Measurements from ENCODE around the gene OR5AK2.
"Not testable (repeated sequence)": the region's sequence is repeated elsewhere in the genome, so short reads cannot be mapped to it uniquely, and the experiment has no call there.

The OR5AK2 gene, protein sequence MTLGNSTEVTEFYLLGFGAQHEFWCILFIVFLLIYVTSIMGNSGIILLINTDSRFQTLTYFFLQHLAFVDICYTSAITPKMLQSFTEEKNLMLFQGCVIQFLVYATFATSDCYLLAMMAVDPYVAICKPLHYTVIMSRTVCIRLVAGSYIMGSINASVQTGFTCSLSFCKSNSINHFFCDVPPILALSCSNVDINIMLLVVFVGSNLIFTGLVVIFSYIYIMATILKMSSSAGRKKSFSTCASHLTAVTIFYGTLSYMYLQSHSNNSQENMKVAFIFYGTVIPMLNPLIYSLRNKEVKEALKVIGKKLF
- 0 reads per million in 2 donors for total RNA-seq

DNA sequence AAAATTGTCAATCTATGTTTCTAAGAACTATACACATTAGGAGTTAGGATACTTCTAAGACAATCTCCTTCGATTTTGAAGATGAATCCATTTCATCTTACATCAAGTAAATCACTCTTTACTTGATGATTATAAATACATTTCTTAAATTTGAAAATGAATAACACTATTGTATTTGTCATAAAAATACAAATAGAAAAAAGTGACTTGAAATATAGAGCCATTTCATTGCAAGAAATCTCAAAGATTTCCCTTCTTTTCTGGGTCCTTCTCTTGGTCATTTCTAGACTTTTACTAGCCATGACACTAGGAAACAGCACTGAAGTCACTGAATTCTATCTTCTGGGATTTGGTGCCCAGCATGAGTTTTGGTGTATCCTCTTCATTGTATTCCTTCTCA is at the start of gene OR5AK2:
OR5AK2 (plus strand) TSS at position 301 of the 400 bp plus-strand sequence; CDS start at position 301, 0 bp downstream.
- no peak for DNase-seq

- not testable (repeated sequence) for DNase-seq
Measured at GRCh38 chr11:56945526-56945925, 43.2 kb upstream of the OR5AK2 start.

DNA sequence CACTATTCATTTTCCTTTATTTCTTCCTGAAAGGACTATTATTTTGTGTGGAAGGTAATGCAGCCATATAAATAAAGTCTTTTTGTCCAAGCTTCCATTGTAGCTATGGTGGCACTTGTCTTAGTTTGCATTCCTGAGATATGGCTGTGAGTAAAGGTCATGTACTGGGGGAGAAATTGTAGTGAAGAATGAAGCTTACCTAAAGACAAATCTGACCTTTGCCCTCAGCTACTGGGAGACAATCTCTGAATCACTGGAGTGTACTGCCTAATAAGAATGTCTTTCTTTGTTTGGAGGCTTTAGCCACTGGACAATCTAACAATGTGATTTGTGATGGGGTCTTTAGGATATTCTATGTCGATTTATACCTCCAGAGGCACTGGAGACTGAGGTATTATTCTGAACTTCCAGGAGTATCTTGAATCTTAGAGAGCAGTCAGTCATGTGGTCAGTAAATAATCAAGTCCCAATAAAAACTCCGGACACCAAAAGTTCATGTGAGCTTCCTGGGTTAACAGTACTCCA is 39.7 kb upstream of the OR5AK2 start:
- no peak for DNase-seq

DNA sequence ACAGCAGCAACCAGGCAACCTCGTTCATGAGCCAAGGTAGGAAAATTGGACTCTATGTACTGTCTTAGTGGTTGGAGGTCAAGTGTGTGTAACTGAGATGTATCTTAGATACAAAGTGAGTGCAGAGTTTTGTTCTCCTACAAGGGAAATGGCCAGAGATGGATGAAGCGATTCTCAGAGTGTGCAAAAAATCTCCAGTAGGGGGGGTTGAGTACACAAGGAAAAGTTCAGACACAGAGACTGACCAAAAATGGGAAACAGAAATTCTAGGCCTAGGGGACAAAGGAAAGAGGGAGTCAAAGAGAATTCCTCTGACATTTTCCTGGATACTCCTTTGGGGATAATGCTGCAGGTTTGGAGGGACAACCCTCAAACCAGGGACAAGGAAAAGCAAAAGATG is 38.2 kb upstream of the OR5AK2 start:
- DNase-seq, result no peak

DNA sequence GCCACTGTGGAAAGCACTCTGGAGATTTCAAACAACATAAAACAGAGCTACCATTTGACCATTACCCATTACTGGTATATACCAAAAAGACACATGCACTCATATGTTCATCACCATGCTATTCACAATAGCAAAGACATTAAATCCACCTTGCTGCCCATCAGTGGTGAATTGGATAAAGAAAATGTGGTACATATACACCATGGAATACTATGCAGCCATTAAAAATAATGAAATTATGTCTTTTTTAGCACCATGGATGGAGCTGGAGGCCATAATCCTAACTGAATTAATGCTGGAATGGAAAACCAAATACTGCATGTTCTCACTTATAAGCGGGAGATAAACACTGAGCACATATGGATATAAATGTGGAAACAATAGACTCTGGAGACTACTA is 34.8 kb upstream of the OR5AK2 start:
- DNase-seq, result not testable (repeated sequence)

- no peak for DNase-seq
Measured at GRCh38 chr11:56961609-56962008, 27.1 kb upstream of the OR5AK2 start.

DNA sequence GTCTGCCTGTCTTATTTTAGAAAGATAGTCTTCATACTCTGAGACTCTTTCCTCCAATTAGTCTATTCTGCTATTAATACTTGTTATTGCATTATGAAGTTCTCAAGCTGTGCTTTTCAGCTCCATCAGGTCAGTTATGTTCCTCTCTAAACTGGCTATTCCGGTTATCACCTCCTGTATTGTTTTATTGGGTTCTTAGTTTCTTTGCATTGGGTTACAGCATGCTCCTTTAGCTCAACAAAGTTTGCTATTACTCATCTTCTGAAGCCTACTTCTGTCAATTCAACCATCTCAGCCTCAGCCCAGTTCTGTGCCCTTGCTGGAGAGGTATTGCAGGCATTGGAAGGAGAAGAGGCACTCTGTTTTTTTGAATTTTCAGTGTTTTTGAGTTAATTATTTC is 21.0 kb upstream of the OR5AK2 start:
- no peak for DNase-seq

DNA sequence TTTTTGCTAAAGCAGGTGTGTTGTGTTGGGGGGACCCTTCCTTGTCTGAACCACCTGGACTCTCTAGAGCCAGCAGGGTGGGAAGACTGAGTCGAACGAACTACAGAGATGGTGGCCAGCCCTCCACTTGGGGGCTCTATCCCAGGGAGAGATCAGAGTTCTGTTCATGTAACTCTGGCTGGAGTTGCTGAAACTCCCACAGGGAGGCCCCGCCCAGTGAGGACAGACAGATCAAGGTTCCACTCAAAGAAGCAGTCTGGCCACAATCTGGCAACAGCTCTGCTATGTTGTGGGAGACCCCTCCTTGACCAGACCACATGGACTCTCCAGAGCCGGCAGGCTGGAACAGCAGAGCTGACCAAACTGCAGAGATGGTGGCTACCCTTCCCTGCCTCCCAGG is 20.2 kb upstream of the OR5AK2 start:
- no peak for DNase-seq

DNA sequence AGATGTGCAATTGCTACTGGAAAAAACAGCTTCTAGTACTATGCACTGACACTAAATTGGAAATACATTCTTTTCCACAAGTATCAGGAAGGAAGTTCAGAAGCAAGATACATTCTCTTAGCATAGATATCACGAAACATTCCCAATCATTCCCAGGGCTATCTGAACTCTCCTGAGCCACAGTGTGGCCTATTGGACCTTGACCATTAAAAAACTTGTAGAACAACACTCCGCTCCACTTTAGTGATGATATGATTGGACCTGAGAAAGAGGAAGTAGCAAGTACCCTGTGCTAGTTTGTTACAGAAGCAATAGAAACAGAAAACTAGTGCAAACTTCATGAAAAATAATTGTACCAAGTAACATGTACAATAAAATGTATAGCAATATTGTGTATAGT is 11.4 kb upstream of the OR5AK2 start:
- DNase-seq, result no peak

DNA sequence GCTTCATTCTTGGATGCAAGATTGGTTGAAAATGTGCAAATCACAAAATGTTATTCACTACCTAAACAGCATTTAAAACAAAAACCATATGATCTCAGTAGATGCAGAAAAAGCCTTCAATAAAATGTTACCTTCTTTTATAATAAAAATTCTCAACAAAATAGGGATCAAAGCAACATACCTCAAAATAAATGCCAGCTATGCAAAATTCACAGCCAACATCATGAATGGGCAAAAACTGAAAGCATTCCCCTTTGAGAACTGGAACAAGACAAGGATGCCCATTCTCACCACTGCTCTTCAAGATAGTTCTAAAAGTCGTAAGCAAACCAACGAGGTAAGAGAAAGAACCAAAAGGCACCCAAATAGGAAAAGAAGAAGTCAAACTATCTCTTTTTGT is 2.0 kb downstream of the OR5AK2 start:
- no peak for DNase-seq

GRCh38 chr11:56994532-56994931 is 5.8 kb downstream of the OR5AK2 start:
- DNase-seq, result no peak

GRCh38 chr11:57001674-57002401 is 13.1 kb downstream of the OR5AK2 start:
- DNase-seq, result no peak

- DNase-seq, result no peak
Measured at GRCh38 chr11:57008373-57008772, 19.7 kb downstream of the OR5AK2 start.

DNA sequence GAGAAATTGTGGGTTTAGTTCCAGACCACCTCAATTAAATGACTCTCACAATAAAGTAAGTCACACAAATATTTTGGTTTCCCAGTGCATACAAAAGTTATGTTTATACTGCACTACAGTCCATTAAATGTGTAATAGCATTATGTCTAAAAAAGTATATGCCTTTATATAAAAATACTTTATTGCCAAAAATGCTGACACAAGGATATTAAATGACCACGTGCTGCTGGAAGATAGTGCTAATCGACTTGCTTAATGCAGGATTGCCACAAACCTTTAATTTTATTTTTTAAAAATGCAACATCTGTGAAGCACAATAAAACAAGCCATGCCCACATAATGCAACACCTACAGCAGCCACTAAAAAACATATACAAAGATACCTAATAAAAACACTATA is 27.0 kb downstream of the OR5AK2 start:
- no peak for DNase-seq

GRCh38 chr11:57031556-57031955 is 42.8 kb downstream of the OR5AK2 start:
- no peak for DNase-seq
